Measurements from ENCODE around the gene CRYBB2.

The CRYBB2 gene

GRCh38 chr22:25219211-25219689 is at the start of gene CRYBB2:
TSS of gene CRYBB2 (plus strand) at chr22:25219639. CDS start at chr22:25221430, 1,791 bp downstream.
- H3K36me3 Mint-ChIP-seq (ENCODE audit: low read depth), result no peaks in the 10 kb centered on the region
- TF ChIP-seq CTCF (IDR thresholded peaks at IDR 0.05), result no peak
- H3K4me3 Mint-ChIP-seq, result no peak within 1 kb of the TSS
- peaks cover 55% of the 10 kb centered on the region for H3K27me3 Mint-ChIP-seq (ENCODE audit: low read depth, poor library complexity)
- no peaks in the 10 kb centered on the region for H3K4me1 Mint-ChIP-seq
- H3K27ac Mint-ChIP-seq, result no peak within 1 kb of the TSS
- peaks cover 11% of the 10 kb centered on the region for H3K9me3 Mint-ChIP-seq
- no peak for DNase-seq

- no peak for DNase-seq
- H3K27ac Mint-ChIP-seq, result no peak overlapping the region
- no peaks in the 10 kb centered on the region for H3K9me3 Mint-ChIP-seq
- H3K27me3 Mint-ChIP-seq (ENCODE audit: low read depth, poor library complexity), result peaks cover under 1% of the 10 kb centered on the region
- TF ChIP-seq CTCF (IDR thresholded peaks at IDR 0.05), result no peak
- H3K4me1 Mint-ChIP-seq, result peaks cover 12% of the 10 kb centered on the region
- H3K4me3 Mint-ChIP-seq, result no peak overlapping the region
- no peaks in the 10 kb centered on the region for H3K36me3 Mint-ChIP-seq (ENCODE audit: low read depth)
Observed at GRCh38 chr22:25170426-25170980, 48.9 kb upstream of the CRYBB2 start.

GRCh38 chr22:25172153-25172552 is 47.3 kb upstream of the CRYBB2 start:
- TF ChIP-seq CTCF (IDR thresholded peaks at IDR 0.05), result no peak
- DNase-seq, result no peak
- Mint-ChIP-seq H3K27ac (no peak overlapping the region), H3K4me1 (peaks cover under 1% of the 10 kb centered on the region), H3K27me3 (ENCODE audit: low read depth, poor library complexity) (peaks cover 6% of the 10 kb centered on the region), H3K9me3 (no peaks in the 10 kb centered on the region), H3K4me3 (no peak overlapping the region), H3K36me3 (ENCODE audit: low read depth) (peaks cover 6% of the 10 kb centered on the region)

GRCh38 chr22:25174156-25174887 is 45.1 kb upstream of the CRYBB2 start:
- Mint-ChIP-seq H3K4me3 (no peak overlapping the region), H3K27me3 (ENCODE audit: low read depth, poor library complexity) (peaks cover 9% of the 10 kb centered on the region), H3K36me3 (ENCODE audit: low read depth) (peaks cover 17% of the 10 kb centered on the region), H3K9me3 (peaks cover 2% of the 10 kb centered on the region), H3K4me1 (no peaks in the 10 kb centered on the region), H3K27ac (no peak overlapping the region)
- DNase-seq, result no peak
- TF ChIP-seq CTCF (IDR thresholded peaks at IDR 0.05), result no peak

- TF ChIP-seq CTCF (IDR thresholded peaks at IDR 0.05), result no peak
- Mint-ChIP-seq H3K27me3 (ENCODE audit: low read depth, poor library complexity) (peaks cover 10% of the 10 kb centered on the region), H3K4me1 (no peaks in the 10 kb centered on the region), H3K4me3 (no peak overlapping the region), H3K27ac (no peak overlapping the region), H3K9me3 (peaks cover 8% of the 10 kb centered on the region), H3K36me3 (ENCODE audit: low read depth) (peaks cover 23% of the 10 kb centered on the region)
- no peak for DNase-seq
Observed at GRCh38 chr22:25174888-25175411, 44.5 kb upstream of the CRYBB2 start.

All from nephron progenitor cell (in vitro differentiated cells).